ENCODE data around the gene GNG10.
"Not testable (repeated sequence)": the region's sequence is repeated elsewhere in the genome, so short reads cannot be mapped to it uniquely, and the experiment has no call there.

The GNG10 gene

DNA sequence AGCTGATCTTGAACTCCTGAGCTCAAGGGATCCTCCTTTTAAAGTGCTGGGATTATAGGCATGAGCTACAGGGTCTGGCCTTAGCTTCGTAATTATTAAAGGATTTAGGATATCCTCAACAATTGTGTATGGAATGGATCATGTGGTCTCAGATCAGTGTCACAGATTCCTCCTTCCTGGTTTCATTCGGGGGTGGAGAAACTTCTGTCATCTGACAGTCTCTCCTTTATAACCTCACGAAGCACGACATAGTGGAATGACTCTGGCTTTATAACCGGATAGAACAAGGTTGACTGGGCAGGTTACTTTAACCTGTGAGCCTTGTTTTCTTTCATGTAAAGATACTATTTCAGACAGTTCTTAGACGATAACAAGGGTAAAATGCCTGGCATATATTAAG, 4.4 kb upstream of the GNG10 start:
- no peak for DNase-seq (ENCODE audit: low read depth)

DNA sequence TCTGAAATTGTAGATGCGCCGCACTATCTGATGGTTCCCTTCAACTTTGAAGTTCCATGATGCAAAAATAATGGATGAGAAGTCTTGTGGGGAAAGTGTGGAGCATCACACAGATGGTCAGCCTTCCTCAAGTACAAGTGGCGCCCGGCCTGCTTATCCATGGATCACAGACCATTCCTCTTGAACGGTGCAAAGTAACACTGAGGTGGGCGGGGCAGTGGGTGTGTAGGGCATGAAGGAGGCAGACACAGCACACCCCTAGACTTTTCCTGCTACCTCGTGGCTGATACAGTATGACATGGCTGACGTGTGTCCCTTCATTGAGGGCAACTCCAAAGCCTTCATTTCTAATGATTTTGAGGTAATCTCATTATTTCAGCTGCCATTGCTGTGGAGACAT, 2.5 kb upstream of the GNG10 start:
- DNase-seq (ENCODE audit: low read depth), result no peak

DNA sequence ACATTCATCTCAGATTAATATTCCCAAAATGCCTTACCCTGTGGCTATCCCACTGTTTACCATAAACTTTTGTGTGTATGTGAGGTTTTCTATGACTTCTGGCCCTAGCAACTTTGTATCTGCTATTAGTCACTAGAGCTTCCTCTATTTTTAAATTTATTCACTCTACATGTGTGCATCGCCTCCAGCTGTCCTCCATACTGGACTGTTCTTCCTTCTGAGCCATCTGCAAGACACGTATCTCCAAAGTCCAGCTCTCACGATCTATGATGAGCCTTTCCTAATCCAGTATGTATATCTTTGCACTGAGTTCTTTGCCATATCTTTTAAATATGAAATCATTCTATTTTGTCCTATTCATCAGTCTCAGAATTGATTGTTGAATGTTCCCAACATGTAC, 1.7 kb upstream of the GNG10 start:
- DNase-seq (ENCODE audit: low read depth), result no peak

DNA sequence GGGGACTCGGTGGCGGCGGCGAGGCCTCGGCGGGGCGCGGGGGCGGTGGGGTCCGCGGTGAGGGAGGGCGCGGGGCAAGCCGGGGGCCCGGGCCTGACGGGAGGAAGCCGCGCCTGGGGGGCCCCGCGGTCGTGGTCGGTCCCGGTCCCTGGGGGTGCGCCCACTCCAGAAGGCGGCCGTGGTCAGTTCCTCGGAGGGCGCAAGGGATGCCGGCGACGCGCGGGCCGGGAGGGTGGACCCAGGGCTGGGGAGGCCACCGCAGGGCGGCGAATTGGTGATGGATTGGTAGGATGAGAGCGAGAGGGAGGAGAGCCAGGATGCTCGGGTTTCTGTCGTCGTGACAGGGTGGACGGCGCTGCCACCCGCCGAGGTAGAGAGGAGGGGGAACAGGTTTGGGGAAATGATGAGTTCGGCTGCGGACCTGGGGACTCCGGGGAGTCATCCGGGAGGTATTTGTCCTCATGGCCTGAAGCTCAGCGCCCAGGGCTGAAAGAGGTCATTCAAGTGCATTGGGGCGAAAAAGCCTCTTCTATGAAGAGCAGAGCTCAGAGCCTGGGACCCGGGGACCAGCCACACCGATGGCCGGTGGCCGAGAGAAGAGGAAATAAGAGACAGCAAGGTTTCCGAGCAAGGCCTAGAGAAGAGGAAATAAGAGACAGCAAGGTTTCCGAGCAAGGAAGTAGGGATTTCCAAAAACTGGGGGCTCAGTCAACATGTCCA, 557 bp downstream of the GNG10 start:
- DNase-seq (ENCODE audit: low read depth), result no peak

- no peak for DNase-seq (ENCODE audit: low read depth)
These were observed 1.3 kb downstream of the GNG10 start for GRCh38 chr9:111662576-111663300.

DNA sequence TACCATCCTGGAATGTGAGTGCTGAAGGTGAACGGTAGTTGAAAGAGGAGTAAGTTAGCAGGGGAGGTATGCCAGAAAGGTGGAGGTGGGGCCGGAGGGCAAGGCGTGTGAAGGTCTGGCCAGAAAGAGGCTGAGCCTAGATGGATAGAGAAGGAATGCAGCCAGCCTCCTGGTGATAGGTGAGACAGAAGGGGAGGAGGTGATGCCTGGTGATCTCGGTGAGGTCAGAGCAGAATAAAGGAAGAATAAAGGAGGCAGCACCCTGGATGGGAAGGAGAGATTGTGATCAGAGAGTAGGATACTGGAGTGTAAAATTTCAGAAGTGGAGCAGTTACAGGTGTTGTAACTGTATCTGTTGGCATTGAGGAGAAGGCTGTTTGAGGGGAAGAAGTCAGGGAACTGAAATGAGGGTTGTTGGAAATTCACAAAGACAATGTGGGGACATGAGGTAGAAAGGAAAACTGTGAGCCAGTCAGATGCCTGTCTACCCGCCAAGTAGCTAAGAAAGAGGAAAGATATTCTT, 2.0 kb downstream of the GNG10 start:
- no peak for DNase-seq (ENCODE audit: low read depth)

DNA sequence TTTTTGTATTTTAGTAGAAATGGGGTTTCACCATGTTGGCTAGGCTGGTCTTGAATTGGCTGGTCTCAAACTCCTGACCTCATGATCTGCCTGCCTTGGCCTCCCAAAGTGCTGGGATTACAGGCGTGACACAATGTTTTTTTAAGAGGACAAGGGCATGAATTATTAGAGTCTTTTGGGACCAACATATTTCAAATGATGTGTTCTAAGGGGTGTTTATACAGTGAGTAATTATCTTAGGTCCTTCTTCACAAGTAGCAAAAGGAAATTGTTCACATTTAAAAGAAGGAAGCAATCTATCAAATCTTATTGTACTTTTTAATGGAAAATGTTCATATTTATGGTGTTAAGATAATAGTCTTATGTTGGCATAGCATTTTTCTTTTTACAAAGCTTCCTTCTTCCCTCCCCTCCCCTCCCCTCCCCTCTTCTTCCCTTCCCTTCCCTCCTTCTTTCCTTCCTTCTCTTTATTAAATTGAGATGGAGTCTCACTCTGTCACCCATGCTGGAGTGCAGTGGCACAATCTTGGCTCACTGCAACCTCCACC, 6.7 kb downstream of the GNG10 start:
- no peak for DNase-seq (ENCODE audit: low read depth)

- not testable (repeated sequence) for DNase-seq (ENCODE audit: low read depth)
These were observed 7.2 kb downstream of the GNG10 start for GRCh38 chr9:111668601-111669000.

DNA sequence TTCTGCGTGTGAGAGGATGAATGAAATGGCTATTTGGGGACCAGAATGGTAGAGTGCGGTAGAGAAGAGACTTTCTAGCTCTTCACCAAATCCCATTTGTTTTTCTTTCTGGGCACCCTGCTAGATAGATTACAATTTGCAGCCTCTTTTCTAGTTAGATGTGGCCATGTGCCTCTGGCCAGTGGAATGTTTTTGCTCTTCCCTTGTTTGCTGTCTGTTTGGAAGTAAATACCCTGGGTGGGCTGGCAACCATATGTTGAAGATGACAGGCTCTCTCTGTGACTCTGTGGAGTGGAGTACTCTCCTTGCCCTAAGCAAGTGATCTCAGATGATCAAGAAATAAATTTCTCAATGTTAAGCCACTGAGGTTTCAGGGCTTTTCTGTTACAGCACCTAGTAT, 12.9 kb downstream of the GNG10 start:
- DNase-seq (ENCODE audit: low read depth), result no peak

- DNase-seq (ENCODE audit: low read depth), result no peak
These were observed 14.7 kb downstream of the GNG10 start for GRCh38 chr9:111676116-111676515.

- no peak for DNase-seq (ENCODE audit: low read depth)
These were observed 16.9 kb downstream of the GNG10 start for GRCh38 chr9:111678293-111678692.

- DNase-seq (ENCODE audit: low read depth), result no peak
These were observed 17.8 kb downstream of the GNG10 start for GRCh38 chr9:111679199-111679598.

- no peak for DNase-seq (ENCODE audit: low read depth)
These were observed 22.0 kb downstream of the GNG10 start for GRCh38 chr9:111683392-111683791.

DNA sequence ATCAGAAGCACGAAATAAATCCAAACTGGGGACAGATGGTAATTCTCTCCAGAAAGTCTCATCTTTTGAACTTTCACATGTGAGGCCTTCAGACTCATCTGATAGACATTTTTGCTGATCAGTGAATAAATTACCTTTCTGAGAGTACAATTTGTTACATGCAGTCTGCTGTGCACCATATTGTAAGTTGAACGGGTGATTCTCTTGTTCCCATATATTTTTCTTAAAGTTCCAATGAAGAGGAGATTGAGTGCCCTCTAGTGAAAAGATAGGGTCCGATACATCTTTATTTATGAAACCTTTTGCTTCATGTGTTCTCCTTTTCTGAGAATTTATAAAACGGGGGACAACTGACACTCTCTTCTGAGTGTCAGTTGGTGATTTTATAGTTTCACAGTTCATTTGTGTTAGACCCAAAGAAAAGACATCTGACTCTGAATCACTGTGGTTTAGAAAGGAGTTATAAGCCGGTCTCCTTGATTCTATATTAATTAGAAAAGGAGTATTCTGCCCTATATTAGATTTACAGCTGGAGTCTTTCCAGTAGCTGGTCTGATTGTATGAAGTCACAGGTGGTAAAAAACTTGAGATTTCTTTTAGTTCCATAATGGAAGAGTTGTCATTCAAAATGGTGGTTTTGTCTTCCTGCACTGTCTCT, 30.4 kb downstream of the GNG10 start:
- DNase-seq (ENCODE audit: low read depth), result peak; percentile 4

DNA sequence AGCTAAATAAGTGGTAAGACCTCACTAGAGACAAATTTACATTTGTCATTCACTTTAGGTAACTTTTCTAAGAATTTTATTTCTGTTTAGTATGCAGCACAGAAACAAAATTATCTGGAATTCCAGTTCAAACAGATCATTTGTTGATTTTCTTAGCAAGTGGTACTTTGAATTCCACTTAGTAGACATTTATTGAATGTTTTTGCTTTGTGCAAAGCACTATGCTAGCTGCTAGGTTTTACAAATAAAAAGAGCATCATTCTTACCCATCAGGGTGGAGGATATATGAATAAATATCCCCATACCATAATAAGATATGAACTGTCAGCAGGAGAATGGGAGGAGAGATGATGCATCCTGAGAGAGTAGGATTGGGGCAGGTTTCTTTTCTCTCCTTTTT, 35.4 kb downstream of the GNG10 start:
- DNase-seq (ENCODE audit: low read depth), result no peak

DNA sequence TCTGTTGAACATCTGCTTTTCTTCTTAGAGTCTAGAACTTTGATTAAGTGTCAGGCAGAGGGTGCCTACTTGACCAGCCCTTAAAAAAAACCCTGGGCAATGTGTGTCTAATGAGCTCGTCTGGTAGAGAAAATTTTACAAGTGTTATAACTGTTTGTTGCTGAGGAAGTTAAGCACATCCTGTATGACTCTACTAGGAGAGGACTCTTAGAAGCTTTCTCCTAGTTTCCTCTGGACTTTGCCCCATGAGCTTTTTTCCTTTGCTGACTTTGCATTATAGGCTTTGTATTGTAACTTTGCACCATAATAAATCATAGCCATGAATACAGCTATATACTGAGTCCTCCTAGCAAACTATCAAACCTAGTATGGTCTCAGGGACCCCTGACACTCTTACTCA, 39.4 kb downstream of the GNG10 start:
- DNase-seq (ENCODE audit: low read depth), result no peak

DNA sequence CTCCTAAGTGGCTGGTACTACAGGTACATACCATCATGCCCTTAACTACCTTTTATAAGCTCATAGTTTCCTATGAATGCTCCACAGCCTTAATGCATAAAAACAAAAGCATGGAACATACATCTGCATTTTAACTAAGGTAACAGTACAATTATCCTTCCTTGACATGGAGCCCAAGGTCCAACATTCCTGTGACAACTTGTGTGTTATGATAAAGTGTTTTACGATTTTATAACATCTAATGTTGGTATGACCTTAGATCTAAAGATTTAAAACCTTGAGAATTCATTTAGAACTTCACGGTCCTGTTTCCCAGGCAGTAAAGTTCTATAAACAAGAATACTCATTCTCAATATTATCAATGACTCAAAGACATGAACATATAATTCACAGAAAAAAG, 43.1 kb downstream of the GNG10 start:
- no peak for DNase-seq (ENCODE audit: low read depth)

- DNase-seq (ENCODE audit: low read depth), result no peak
These were observed 50.1 kb downstream of the GNG10 start for GRCh38 chr9:111711548-111711947.

DNA sequence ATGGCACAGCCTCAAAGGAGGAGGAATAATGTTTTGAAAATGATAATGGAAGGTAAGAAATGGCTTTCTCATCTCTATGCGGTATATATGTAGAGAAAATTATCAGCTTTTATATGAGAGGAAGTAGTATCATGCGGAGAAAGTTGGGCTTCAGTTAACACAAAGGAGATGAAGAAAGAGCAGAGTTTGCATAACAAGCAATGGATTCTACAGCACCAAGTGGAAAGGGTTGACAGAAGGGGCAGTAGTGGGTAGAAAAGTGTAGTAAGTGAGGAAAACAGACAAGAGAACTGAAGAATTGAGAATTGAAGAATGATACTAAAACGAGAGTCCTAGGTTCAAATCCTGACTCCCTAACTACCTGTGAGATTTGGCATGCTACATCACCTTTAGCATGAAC, 51.0 kb downstream of the GNG10 start:
- DNase-seq (ENCODE audit: low read depth), result no peak

DNA sequence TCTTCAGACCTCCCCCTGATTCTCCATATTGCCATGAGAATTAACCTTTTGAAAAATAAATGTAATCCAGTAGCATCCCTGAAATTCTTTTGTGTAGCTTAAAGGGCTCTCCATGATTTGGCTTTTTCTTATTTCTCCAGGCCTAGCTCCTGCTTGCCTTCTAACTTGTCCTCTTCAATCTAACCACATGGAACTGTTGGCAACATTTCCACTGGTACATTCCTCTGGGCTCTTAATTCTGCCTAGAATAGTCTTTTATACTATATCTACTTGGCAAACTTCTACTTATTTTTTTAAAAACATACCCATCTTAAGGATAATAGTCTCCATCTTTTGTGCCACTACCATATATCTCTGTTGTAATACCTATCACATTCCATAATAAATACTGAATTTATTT, 54.1 kb downstream of the GNG10 start:
- no peak for DNase-seq (ENCODE audit: low read depth)

GRCh38 chr9:111719541-111719940, 58.1 kb downstream of the GNG10 start:
- no peak for DNase-seq (ENCODE audit: low read depth)

All from HS-27A (cell line).